ENCODE results near the gene RAB26.

Gene RAB26

DNA sequence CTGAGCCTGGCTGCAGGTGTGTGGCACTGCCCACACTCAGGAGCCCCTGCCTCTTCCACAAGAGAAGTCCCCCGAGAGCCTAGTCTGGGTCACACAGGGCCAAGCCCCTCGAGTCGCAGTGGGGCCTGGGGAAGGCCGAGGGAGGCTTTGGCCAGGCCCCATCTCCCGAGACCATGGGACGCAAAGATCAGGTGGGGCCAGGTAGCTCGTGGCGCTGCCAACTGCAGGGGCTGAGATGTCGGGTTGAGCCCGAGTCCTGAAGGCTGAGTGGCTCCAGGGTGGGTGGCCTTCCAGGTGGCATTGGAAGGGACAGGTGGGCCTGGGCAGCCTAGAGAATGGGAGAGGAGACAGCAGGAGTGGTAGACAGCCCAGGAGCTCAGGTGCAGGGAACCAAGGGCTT is 13.5 kb downstream of the RAB26 start:
- no peak for DNase-seq (ENCODE audit: low read depth)

DNA sequence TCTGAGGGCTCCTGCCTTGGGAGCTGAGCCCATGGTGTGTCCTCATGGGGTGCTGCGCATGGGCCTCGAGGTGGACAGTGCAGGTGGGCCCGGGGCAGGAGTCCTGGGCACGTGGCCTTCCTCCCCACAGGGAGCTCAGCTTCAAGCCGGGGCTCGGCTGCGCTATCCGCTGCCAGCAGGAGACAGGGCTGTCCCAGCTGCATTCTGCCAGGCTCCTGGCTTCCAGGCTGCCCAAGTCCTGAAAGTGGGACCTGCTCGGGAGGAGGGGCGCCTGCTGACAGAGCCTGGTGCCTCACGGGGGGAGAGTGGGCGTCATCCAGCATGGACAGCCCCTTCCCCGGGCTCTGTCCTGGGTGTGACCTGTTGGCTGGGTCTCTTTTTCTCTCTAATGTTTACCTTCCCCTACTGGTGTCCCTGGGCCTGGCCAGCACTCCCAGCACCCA is 14.3 kb downstream of the RAB26 start:
- DNase-seq (ENCODE audit: low read depth): no peak

DNA sequence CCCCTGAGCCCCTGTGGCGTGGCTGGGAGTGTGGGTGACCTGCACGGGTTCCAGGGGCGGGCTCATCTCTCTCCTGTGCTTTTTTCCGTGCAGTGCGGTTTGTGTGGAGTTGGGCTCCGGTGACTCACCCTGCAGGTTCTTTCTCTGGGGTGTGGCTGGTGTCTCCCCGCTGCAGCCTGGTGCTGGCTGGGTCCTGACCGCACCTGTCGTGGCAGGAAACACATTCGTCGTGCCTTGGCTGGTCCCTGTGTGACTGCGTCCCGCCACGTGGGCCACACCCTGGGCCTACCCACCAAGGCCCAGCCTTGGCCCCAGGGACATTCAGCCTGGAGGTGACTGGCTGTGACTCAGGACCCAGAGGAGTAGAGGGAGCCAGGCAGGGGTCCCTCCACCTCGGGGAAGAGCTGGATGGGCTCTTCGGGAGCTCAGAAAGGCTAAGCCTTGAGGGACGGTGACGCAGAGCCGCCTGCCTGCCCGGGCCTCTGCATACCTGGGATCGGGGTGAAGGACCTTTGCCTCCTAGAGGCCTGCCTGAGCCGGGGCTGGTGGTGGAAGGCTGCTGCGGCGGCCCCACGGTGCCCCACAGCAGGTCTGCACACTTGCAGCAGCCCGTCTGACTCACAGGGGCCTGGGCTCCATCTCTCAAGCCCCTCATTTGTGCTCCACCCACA is 14.9 kb downstream of the RAB26 start:
- DNase-seq (ENCODE audit: low read depth): no peak

DNA sequence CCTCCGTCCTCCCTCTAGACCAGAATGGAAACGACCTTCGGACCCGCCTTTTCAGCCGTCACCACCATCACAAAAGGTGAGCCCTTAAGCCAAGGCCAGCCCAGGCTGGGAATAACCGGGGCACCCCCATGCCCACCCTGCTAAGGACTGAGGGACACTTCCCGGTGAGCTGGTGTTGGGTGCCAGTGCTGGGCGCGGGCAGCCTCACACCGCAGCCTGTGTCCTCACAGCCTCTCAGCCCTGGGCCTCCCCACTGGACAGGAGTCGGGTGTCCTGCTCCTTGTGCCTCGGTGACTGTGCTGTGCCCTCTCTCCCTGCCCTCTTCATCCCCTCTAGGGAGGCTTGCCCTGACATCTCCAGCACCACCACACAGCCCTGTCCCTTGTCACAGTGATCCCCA is 17.4 kb downstream of the RAB26 start:
- no peak for DNase-seq (ENCODE audit: low read depth)

DNA sequence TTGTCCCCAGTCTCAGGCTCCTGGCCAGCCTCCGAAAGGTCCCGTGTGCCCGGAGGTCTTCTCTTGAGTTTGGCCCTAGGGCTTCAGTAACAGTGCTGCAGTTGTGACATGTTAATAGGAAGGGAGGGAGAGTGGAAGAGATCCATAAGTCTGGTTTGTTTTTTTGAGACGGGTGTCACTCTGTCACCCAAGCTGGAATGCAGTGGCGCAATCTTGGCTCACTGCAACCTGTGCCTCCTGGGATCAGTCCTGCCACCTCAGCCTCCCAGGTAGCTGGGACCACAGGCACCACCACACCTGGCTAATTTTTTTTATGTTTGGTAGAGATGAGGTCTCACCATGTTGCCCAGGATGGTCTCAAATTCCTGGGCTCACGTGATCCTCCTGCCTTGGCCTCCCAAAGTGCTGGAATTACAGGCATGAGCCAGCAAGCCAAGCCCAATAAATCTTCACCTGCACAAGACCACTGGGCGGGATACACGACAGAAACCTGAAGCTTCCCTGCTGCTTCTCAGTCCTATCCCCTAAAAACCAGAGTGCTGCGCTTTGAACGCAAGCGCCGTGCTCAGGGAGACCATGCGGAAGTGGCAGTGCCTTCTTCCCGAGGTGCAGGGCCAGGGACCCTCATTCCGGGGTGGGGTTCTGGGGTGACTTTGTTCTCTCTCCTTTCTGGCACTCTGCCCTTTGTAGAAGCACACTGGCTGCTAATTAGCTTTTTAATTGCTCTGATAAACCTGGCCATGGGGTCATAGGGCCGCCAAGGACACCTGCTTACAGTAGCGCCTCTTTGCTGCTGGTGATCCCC is 18.0 kb downstream of the RAB26 start:
- DNase-seq (ENCODE audit: low read depth): no peak

DNA sequence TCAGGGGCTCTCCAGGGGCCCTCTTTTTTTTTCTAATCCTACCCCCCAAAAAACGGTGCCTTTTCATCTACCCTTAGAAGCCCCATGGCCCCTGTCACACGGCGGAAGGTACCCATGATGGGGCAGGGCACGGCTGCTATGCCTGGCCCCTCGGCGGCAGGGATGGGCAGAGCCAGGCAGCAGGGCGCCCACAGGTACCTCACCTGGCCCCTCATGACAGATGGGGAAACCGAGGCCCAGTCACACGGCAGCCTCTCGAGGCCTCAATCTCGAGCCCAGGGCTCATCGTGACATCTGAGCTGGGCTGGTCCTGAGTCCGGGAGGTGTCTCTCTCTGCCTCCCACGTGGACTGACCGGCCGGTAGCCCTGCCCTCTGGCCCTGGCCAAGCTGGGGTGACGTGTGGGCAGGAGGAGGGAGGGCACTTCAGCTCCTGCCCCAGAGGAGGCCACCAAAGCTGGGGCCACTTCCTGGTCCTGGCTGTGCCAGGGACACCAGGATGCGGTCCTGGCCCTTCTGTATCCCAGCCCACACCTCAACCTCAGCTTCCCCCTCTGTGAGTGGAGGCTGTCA is 18.7 kb downstream of the RAB26 start:
- DNase-seq (ENCODE audit: low read depth): no peak

DNA sequence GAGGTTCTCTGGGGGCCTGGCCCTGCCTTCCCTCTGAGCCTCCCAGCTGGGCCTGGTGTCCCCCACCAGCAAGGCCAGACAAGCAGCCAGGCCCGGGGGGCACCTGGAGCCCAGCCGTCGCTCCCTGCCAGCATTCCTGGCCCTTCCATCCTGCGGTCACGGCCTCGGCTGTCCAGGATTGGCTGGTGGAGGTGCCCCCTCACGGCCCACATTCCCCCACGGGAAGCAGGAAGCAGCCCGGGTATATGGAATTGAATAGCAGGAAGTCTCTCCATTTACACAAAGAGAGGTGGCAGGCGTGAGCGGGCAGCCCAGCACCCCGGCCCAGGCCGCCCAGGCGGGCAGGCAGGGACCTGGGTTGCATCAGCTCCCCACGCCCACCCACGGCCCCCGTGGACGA is 21.7 kb downstream of the RAB26 start:
- no peak for DNase-seq (ENCODE audit: low read depth)

DNA sequence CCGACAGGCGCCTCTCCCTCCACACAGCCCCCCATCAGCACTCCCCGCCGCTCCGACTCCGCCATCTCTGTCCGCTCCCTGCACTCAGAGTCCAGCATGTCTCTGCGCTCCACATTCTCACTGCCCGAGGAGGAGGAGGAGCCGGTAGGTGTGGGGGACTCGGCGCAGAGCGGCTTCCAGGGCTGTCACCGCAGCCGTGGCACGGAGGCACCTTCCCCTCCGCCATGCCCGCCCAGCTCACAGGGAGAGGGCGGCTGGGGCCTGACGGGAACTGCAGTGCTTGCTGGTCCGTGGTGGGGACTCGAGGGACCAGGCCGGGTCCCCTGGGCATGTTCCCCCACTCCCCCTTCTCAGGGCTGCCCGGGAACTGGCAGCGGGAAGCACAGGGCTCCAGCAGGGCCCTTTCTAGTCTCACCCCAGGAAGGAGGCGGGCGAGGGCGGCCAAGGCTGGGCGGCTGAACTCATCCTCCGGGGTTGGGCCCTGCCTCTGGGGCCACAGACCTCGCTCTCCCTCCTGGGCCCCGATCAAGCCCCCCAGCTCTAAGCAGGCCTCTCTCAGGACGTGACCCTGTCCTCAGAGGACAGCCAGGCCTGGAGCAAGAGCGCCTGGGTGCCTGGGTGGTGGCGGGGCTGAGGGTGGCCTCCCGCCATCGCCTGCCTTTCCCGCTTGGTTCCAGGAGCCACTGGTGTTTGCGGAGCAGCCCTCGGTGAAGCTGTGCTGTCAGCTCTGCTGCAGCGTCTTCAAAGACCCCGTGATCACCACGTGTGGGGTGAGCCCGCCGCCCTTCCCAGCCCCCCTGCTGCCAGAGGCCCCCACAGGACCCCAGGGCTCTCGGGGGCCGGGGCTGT is 22.4 kb downstream of the RAB26 start:
- no peak for DNase-seq (ENCODE audit: low read depth)

DNA sequence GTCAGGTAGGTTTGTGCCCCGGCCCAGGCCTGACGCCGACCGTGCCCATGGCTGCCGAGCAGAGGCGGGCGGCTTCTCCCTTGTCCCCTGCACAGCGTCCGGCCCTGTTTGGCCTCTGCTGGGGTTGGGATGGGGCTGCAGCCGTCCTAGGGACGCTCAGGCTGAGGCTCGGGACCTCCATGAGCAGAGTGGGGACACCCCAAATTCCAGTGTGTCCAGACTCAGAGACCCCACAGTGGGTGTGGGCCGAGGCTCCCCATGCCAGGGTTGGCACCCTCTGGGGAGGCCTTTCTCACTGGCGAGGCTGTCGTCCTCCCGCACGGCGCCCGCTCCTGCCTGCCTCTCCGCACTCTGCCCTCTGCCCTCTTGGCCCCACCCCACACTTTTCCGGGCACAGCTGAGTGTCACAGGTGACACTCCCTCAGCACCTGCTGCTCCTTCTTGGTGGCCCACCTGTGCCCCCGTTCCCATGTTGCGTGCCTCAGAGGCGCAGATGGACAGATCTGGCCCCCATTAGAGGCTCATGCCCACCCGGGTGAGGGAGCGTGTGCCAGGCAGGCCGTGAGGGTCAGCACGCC is 23.3 kb downstream of the RAB26 start:
- DNase-seq (ENCODE audit: low read depth): no peak

DNA sequence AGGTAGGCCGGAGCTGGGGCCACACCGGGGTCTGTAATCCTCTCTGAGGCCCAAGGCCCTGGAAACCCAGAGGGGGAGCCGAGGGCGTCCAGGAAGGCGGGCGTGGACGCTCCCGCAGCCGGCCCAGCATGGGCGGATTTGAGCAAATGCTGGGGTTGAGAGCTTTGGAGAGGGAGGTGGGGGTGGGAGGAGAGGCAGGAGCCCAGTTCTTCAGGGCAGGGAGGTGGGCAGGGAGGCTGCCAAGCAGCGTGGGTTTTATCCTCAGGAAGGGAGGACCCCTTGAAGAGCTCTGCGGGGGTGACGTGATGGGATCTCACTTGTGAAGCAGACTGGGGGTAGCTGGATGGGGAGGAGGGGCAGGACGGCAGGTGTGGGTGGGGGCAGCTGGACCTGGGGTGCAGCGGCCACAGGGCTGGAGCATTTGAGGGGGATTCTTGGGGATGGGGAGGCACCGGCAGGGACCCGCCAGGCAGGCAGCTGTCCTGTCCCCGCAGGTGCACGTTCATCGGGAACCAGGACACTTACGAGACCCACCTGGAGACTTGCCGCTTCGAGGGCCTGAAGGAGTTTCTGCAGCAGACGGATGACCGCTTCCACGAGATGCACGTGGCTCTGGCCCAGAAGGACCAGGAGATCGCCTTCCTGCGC is 24.4 kb downstream of the RAB26 start:
- no peak for DNase-seq (ENCODE audit: low read depth)

DNA sequence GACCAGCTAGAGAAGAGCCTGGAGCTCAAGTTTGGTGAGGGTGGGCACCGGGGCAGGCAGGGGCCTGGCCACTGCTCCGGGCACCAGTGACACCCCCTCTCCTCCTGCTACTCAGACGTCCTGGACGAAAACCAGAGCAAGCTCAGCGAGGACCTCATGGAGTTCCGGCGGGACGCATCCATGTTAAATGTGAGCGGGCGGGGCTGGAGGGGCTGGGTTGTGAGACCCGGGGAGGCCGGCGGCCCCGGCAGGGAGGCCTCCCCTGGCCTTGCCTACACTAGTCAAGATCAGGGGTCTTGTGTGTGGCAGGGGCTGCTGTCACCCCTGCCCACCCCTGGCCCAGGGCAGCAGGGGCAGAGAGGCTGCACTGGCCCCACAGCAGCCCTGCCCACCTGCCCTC is 24.9 kb downstream of the RAB26 start:
- DNase-seq (ENCODE audit: low read depth): no peak

DNA sequence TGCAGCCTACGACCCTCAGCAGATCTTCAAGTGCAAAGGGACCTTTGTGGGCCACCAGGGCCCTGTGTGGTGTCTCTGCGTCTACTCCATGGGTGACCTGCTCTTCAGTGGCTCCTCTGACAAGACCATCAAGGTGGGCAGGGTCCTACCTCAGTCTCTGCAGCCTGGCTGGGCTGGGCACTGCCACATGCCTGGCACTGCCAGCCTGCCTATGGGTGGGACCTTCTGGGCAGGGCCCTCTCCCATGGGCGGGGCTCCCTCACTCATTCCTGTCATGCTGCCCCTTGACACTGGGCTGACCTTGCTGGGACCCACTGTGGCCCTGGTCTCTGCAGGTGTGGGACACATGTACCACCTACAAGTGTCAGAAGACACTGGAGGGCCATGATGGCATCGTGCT is 25.5 kb downstream of the RAB26 start:
- no peak for DNase-seq (ENCODE audit: low read depth)

DNA sequence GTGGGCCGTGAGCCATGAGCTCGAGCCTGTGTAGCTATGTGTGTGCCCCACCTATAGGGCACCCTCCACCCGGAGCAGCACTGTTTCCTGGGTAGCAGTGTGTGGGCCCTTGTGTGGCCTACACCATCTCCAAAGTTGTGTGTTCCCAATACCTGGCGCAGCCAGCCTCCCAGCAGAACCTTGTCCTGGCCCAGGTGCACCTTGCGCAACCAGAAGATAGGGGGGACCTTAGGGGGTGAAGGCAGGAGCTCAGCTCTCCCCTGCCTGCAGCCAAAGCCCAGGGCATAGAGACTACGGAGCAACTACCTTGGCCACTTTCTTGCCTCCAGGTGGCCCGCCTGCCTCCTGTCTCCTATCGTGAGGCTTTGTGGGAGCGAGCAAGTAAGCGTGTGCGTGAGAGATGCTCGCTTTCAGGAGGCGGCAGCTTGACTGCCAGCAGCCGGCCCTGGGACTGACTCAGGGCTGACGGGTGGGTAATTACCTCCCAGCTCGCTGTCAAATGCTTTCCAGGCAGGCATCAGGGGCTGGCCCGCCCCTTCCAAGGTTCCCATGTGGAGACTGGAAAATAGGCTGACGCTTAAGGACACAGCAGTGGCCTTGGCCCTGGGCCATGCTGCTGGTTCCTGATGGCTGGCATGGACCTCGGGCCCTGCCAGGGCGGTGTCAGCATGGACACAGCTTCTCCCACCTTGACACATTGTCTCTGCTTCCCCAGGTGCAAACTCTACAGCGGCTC is 26.1 kb downstream of the RAB26 start:
- DNase-seq (ENCODE audit: low read depth): no peak

DNA sequence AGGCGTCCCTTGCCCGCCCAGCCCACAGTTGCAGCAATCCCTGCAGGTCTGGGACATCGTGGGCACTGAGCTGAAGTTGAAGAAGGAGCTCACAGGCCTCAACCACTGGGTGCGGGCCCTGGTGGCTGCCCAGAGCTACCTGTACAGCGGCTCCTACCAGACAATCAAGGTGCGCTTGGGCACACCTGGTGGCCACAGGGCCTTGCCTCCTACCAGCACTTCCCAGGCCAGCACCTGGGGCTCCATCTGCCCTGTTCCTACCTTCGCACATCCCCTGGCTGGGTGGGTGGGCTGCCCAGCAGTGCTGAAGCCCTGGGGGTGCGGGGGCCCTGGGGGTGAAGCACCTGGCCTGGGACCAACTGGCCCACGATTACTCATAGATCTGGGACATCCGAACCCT is 27.0 kb downstream of the RAB26 start:
- DNase-seq (ENCODE audit: low read depth): no peak

DNA sequence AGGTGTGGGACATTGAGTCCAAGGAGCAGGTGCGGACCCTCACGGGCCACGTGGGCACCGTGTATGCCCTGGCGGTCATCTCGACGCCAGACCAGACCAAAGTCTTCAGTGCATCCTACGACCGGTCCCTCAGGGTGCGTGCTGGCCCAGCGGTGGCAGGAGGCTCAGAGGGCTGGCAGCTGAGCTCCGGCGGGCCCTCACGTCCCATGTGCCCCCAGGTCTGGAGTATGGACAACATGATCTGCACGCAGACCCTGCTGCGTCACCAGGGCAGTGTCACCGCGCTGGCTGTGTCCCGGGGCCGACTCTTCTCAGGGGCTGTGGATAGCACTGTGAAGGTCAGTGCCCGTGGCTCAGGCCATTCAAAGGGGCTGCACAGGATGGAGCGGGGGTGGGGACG is 27.6 kb downstream of the RAB26 start:
- DNase-seq (ENCODE audit: low read depth): no peak

DNA sequence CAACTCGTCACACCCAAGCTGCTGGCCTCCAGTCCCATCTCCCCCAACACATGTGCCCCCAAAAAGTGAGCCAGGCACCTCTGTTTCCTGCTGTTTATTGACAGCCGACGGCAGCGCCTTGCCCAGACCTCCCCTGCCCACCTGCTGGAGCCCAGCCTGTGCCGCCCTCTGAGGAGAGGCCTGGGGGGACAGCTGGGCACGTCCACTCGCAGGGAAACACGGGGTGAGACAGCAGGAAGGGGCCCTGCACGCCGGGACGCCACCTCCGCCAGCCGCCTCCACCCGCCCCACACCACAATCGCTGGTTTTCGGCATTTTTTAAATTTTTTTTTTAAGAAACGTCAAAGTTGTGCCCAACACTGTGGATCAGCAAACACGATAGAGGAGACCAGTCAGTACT is 28.7 kb downstream of the RAB26 start:
- DNase-seq (ENCODE audit: low read depth): no peak

DNA sequence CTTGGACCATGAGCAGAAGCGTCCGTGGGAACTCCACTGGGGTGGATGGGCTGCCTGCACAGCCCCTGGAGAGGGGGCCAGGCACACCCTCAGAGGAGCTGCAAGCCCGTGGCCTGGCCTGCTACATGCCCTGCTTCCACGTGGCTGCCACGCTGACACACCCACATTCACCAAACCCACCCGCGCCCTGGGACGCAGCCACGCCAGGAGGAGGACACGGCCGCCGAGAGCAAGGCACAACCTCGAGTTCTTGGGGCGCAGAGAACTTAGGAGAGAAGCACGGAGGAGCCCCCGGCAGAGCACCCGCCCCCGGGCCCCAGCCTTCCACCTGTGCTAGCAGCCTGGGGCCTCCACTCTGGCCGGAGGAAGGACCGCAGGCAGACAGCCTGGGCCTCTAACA is 29.1 kb downstream of the RAB26 start:
- no peak for DNase-seq (ENCODE audit: low read depth)

DNA sequence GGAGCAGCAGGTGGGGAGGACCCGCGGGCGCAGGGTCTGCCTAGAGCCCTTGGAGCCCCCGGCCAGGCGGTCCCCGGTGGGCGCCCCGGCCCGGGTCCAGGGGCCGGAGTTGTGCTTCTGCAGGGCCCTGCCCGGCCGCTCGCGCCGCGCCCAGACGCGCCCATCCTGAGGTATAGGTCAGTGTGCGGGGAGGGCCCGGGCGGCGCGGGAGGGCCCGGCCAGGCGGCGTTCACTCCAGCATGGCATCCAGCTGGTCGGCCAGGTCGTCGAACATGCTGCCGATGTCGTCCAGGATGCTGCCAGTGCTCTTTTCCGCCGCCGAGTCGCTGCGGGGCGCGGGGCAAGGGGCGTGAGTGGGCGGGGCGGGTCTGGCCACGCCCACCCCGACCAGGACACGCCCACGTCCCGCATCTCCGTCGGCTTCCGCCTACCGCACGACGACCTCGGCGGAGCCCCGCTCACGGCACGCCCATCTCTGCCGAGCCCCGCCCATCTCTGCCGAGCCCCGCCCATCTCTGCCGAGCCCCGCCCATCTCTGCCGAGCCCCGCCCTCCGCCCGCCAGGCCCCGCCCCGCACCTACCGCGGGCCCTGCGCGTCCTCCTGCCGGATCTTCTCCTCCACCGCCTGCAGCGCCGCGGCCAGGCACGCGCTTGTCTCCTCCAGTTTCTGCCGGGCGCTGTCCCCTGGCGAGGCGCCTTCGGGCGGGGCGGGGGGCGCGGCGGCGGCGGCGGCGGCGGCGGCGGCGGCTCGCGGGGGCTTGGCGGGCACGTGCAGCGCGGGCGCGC is 30.1 kb downstream of the RAB26 start:
- peak; percentile 15 for DNase-seq (ENCODE audit: low read depth)

DNA sequence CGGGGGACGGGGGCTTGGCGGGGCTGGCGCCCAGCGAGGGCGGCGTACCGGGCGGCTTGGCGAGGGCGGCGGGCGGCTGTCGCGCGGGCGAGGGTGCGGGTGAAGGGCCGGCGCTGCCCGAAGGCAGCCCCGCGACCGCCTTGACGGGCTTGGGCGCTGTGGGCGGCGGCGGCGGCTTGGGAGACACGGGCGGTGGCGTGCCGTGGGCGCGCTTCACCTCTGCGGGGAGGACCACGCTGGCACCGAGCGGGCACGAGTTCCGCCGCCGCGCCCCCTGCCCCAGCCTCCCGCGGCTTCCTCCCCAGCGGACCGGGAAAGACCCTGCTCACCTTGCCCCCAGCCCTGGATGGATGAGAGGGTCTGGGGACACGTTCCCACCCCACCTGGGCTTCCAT is 30.7 kb downstream of the RAB26 start:
- no peak for DNase-seq (ENCODE audit: low read depth)

DNA sequence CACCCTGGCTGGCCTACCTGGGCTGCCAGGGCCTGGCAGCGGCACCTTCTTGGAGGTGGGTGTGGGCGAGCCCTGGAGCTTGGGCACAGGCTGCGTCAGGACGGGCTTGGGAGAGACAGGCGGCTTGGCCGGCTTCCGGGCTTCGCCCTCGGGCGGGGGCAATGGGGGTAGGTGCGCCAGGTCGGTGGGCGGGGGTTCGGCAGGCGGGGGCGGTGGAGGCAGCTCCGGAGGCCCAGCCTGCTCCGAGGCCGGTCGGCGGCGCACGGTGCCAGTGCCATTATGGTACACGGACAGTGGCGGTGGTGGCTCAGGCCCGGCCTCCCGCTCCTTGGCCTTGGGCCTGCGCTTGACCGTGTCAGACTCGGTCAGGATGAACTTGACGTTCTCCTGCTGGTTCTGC is 31.2 kb downstream of the RAB26 start:
- no peak for DNase-seq (ENCODE audit: low read depth)

Measured in activated T-helper 9 cell treated with anti-CD3 and anti-CD28 coated beads, Interleukin-2, amount 50 U/mL, for 16 hours (primary cell).